Kidney (tissue), 14 donors: ENCODE measurements around the gene LBHD2. TPM values are rescaled to one million over a fixed set of nuclear protein-coding genes. Genes with fewer than 3 reads are reported as not detected.

Experiments
- DNase-seq, 5 donors: peaks; one replicate each; pipeline ENCODE4 v3.0.0-alpha.2; 2013 to 2020
- FAIRE-seq: peaks from 2 replicates; lab custom pipeline; 2012; peaks lifted over from hg19 to GRCh38; lab: Jason Lieb, UNC
- H3K27ac ChIP-seq, 2 donors: one replicate each; pipeline ENCODE4 v1.7.0; 2013; ENCODE audit warnings: low read depth in 2 of 2, low read length in 2 of 2, inconsistent platforms in 1 of 2
- H3K27me3 ChIP-seq: one replicate; pipeline ENCODE4 v1.7.1; 2013; ENCODE audit warnings: low read length, inconsistent platforms; ENCODE audit not compliant: control insufficient read depth, insufficient read depth
- H3K36me3 ChIP-seq, 3 donors: one replicate each; pipeline versions ENCODE4 v1.7.0 to v1.7.1; 2013; ENCODE audit warnings: low read length in 3 of 3, control low read depth in 1 of 3, inconsistent platforms in 1 of 3; ENCODE audit not compliant: insufficient read depth in 3 of 3, control insufficient read depth in 2 of 3
- H3K4me1 ChIP-seq, 3 donors: one replicate each; pipeline versions ENCODE4 v1.7.0 to v1.7.1; 2013; ENCODE audit warnings: low read length in 3 of 3, inconsistent platforms in 1 of 3, low read depth in 1 of 3; ENCODE audit not compliant: control insufficient read depth in 2 of 3, insufficient read depth in 2 of 3
- H3K4me3 ChIP-seq, 3 donors: one replicate each; pipeline versions ENCODE4 v1.7.0 to v1.8.1; 2013; ENCODE audit warnings: low read length in 3 of 3, control low read depth in 1 of 3, inconsistent platforms in 1 of 3
- H3K9ac ChIP-seq, 3 donors: one replicate each; pipeline versions ENCODE4 v1.7.0 to v1.7.1; 2013; ENCODE audit warnings: low read length in 3 of 3, control low read depth in 1 of 3, inconsistent platforms in 1 of 3
- H3K9me3 ChIP-seq, 3 donors: one replicate each; pipeline versions ENCODE4 v1.7.0 to v1.7.1; 2013; ENCODE audit warnings: low read length in 3 of 3, control low read depth in 1 of 3, inconsistent platforms in 1 of 3; ENCODE audit not compliant: control insufficient read depth in 2 of 3, insufficient read depth in 1 of 3
- CTCF ChIP-seq: IDR thresholded peaks from 3 replicates; pipeline ENCODE4 v1.5.1; 2012; ENCODE audit warnings: mild to moderate bottlenecking, moderate library complexity, borderline replicate concordance; ENCODE audit not compliant: insufficient read depth; ENCODE audit errors: extremely low read depth
- intact Hi-C: fragments of 100-400 bp; cut with DNase I; formaldehyde crosslinking; loops from one replicate; pipeline ENCODE4 v1.11.1; 2022
- polyA plus RNA-seq: library from polyadenylated mRNA; stranded (reverse); fragments of 350-450 nt; fragmentation: Illumina TruSeq; extraction: RNeasy Lipid Tissue Mini Kit (QIAGEN cat#74804); gene quantifications from one replicate; pipeline ENCODE4 v1.2.3, GENCODE V29; 2014; ENCODE audit warnings: low read depth, low replicate concordance; ENCODE audit not compliant: insufficient read depth
- total RNA-seq: library from RNA; stranded (reverse); fragmentation: NEBNext Ultra II Directional; extraction: Animal tissue kit (Norgen Biotek cat#: 25700); gene quantifications from one replicate; pipeline ENCODE4 v1.2.1, GENCODE V29; 2021
- donor health status: control.
- donor health status: control.
- donor health status: control.
- donor health status: control.
- donor health status: control.
- donor health status: DM: yes; HTN: yes; CAD: no.
- donor health status: Normal renal cell carcinoma (clear cell type).

The LBHD2 gene
- total and polyA plus RNA-seq, 2 donors from 2014 or later = 0.82 TPM; not detected in 1

- intact Hi-C loops = no loop called here
- H3K9ac ChIP-seq = peak overlapping the region in 2 of 3 donors; percentile 55 to 59
- no peaks in the 10 kb centered on the region for H3K36me3 ChIP-seq
- H3K9me3 ChIP-seq = no peaks in the 10 kb centered on the region
- TF ChIP-seq CTCF = no peak
- H3K4me3 ChIP-seq = peak overlapping the region; percentile 28 to 76 (median 70)
- peak overlapping the region; percentile 63 to 89 for H3K27ac ChIP-seq
- DNase-seq (no peak), FAIRE-seq (no peak)
- H3K27me3 ChIP-seq = no peaks in the 10 kb centered on the region
- H3K4me1 ChIP-seq = peaks cover 0 to 23% (median 8%) of the 10 kb centered on the region in 3 donors
Observed at GRCh38 chr14:103055695-103056094, 28.3 kb upstream of the LBHD2 start.

GRCh38 chr14:103056322-103057027 lies 27.5 kb upstream of the LBHD2 start:
- peaks cover 0 to 23% (median 6%) of the 10 kb centered on the region in 3 donors for H3K4me1 ChIP-seq
- DNase-seq = peak; percentile 82 to 93 (median 92)
- H3K36me3 ChIP-seq = no peaks in the 10 kb centered on the region

GRCh38 chr14:103057028-103057371 lies 27.0 kb upstream of the LBHD2 start:
- DNase-seq (peak in 2 of 5 donors; percentile 75 to 86), FAIRE-seq (no peak)
- no peaks in the 10 kb centered on the region for H3K36me3 ChIP-seq
- H3K4me3 ChIP-seq = peak overlapping the region; percentile 71 to 82 (median 76)
- peak overlapping the region; percentile 36 to 85 (median 65) for H3K9ac ChIP-seq
- no peaks in the 10 kb centered on the region for H3K9me3 ChIP-seq
- H3K27ac ChIP-seq = peak overlapping the region; percentile 86 to 89
- no peaks in the 10 kb centered on the region for H3K27me3 ChIP-seq
- H3K4me1 ChIP-seq = peaks cover 0 to 23% (median under 1%) of the 10 kb centered on the region in 3 donors
- TF ChIP-seq CTCF = no peak
- intact Hi-C loops = no loop called here

More at GRCh38 chr14:103056322-103057027, 27.5 kb upstream of the LBHD2 start:
- H3K9ac ChIP-seq = peak overlapping the region; percentile 36 to 85 (median 65)
- intact Hi-C loops = no loop called here
- peak overlapping the region; percentile 71 to 82 (median 76) for H3K4me3 ChIP-seq
- no peak for FAIRE-seq
- peak overlapping the region; percentile 86 to 89 for H3K27ac ChIP-seq
- H3K9me3 ChIP-seq = no peaks in the 10 kb centered on the region
- H3K27me3 ChIP-seq = no peaks in the 10 kb centered on the region
- TF ChIP-seq CTCF = no peak
